ENCODE results near the gene FCGBP.
A peak's percentile ranks its signal among the peaks of the same experiment; 100 is the strongest.

FCGBP gene

DNA sequence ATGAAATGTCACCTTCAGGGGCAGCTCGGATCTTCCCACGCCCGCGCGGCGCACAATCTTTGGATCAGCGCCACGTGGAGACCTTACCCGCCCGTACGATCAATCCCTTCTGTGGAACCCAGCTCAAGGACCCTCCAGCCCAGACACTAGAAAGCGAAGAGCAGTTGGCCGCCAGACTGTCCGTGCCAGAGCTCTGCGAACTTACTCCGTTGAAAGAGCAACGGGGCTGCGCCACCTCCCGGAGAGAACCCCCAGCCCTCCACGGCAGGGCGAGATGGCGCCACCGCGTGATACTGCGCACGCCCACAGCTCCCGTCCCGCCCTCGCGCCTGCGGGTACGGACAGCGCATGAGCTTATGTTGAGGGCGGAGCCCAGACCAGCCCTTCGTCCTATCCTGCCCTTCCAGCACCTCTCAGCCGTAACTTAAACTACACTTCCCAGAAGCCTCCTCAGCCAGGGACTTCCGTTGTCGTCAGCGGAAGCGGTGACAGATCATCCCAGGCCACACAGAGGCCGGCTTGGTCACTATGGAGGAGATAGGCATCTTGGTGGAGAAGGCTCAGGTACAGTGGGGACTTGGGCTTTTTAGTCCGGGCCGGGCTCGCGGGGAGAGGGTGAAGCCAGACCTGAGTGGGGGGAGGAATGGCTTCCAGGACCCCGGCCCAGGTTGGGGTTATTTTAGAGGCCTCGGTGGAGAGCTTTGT lies 36.4 kb upstream of the FCGBP start, which contains the start of gene PSMC4:
Gene PSMC4 (plus strand): TSS at position 491 of the 705 bp plus-strand sequence. CDS start 38 bp downstream, at position 529.
- H3K36me3 ChIP-seq, result peaks cover 33% of the 10 kb centered on the region
- no peaks in the 10 kb centered on the region for H3K27me3 ChIP-seq
- H3K4me3 ChIP-seq (ENCODE audit: low read depth, low read length), result peak within 1 kb of the TSS; percentile 84
- DNase-seq, result peak; percentile 99
- TF ChIP-seq, protein P1, sequence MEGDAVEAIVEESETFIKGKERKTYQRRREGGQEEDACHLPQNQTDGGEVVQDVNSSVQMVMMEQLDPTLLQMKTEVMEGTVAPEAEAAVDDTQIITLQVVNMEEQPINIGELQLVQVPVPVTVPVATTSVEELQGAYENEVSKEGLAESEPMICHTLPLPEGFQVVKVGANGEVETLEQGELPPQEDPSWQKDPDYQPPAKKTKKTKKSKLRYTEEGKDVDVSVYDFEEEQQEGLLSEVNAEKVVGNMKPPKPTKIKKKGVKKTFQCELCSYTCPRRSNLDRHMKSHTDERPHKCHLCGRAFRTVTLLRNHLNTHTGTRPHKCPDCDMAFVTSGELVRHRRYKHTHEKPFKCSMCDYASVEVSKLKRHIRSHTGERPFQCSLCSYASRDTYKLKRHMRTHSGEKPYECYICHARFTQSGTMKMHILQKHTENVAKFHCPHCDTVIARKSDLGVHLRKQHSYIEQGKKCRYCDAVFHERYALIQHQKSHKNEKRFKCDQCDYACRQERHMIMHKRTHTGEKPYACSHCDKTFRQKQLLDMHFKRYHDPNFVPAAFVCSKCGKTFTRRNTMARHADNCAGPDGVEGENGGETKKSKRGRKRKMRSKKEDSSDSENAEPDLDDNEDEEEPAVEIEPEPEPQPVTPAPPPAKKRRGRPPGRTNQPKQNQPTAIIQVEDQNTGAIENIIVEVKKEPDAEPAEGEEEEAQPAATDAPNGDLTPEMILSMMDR (IDR thresholded peaks at IDR 0.05; ENCODE audit: low read depth, low read length), result peak; percentile 74
- H3K4me1 ChIP-seq, result no peaks in the 10 kb centered on the region
- no peaks in the 10 kb centered on the region for H3K9me3 ChIP-seq

DNA sequence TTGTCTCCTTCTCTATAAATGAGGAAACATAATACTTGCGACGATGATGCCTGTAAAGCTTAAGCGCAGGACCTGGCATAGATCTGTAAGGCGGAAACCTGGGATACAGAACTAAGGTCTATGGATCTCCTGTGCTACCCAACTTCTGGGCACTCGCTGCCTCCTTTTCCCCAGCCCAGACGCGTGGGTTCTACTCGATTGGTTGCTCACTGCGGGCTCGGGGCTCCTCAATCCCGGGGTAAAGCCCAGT lies 35.9 kb upstream of the FCGBP start:
- DNase-seq, result no peak
- H3K4me1 ChIP-seq, result no peaks in the 10 kb centered on the region
- no peaks in the 10 kb centered on the region for H3K9me3 ChIP-seq
- H3K27me3 ChIP-seq, result no peaks in the 10 kb centered on the region
- H3K36me3 ChIP-seq, result peaks cover 28% of the 10 kb centered on the region
- H3K4me3 ChIP-seq (ENCODE audit: low read depth, low read length), result peak overlapping the region; percentile 84
- TF ChIP-seq, protein P1 (IDR thresholded peaks at IDR 0.05; ENCODE audit: low read depth, low read length), result no peak

DNA sequence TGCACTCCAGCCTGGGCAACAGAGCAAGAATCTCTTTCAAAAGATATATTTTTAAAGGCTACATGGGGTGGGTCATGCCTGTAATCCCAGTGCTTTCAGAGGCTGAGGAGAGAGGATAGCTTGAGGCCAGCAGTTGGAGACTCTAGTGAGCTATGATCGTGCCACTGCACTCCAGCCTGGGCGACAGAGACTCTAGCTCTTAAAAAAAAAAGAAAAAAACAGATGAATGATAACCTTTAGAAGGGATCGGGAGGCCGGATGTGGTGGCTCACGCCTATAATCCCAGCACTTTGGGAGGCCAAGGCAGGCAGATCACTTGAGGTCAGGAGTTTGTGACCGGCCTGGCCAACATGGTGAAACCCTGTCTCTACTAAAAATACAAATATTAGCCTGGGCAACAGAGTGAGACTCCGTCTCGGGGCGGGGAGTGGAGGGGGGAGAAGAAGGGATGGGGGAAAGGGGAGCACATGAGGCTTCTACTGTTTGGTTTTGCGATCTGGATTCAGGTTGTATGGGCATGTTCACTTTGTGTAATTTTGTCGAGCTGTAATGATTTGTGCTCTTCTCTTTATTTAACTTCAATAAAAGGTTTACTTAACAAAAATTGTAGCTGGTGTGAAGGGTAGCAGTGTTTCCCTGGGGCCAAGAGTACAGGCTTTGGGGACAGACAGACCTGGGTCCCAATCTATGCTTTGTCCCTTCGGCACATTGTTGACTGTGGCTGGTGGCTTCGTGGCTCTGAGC lies 35.4 kb upstream of the FCGBP start:
- TF ChIP-seq, protein P1 (IDR thresholded peaks at IDR 0.05; ENCODE audit: low read depth, low read length), result no peak
- DNase-seq, result no peak
- no peaks in the 10 kb centered on the region for H3K4me1 ChIP-seq
- H3K36me3 ChIP-seq, result peaks cover 25% of the 10 kb centered on the region
- no peaks in the 10 kb centered on the region for H3K9me3 ChIP-seq
- H3K27me3 ChIP-seq, result no peaks in the 10 kb centered on the region
- H3K4me3 ChIP-seq (ENCODE audit: low read depth, low read length), result peak overlapping the region; percentile 84

DNA sequence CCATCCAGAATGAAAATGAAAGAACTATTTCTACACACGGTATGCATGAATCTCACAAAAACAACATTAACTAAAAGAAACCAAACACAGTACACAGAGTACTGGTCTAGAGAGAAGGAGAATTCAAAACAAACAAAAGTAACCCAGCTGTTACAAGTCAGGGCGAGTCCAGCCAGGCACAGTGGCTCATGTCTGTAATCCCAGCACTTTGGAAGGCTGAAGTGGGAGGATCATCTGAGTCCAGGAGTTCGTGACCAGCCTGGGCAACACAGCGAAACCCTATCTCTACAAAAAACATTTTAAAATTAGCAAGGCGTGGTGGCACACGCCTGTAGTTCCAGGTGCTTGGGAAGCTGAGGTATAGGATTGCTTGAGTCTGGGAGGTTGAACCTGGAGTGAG lies 34.8 kb upstream of the FCGBP start:
- no peak for DNase-seq
- no peaks in the 10 kb centered on the region for H3K4me1 ChIP-seq
- H3K4me3 ChIP-seq (ENCODE audit: low read depth, low read length), result no peak overlapping the region

DNA sequence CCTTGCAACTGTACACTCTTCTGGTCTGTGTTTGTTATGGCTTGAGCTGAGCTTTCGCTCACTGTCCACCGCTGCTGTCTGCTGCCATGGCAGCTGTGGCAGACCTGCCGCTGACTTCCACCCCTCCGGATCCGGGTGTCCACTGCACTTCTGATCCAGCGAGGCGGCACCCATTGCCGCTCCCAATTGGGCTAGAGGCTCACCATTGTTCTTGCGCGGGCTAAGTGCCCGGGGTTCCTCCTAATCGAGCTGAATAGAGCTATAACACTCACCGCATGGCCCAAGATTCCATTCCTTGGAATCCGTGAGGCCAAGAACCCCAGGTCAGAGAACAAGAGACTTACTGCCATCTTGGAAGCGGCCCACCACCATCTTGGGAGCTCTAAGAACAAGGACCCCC lies 34.4 kb upstream of the FCGBP start:
- Histone ChIP-seq H3K36me3 (peaks cover 15% of the 10 kb centered on the region), H3K4me3 (ENCODE audit: low read depth, low read length) (no peak overlapping the region), H3K4me1 (no peaks in the 10 kb centered on the region), H3K9me3 (no peaks in the 10 kb centered on the region), H3K27me3 (no peaks in the 10 kb centered on the region)
- TF ChIP-seq, protein P1 (IDR thresholded peaks at IDR 0.05; ENCODE audit: low read depth, low read length), result no peak
- no peak for DNase-seq

More for the DNA sequence above, 34.8 kb upstream of the FCGBP start:
- Histone ChIP-seq H3K27me3 (no peaks in the 10 kb centered on the region), H3K9me3 (no peaks in the 10 kb centered on the region), H3K36me3 (peaks cover 19% of the 10 kb centered on the region)
- TF ChIP-seq, protein P1 (IDR thresholded peaks at IDR 0.05; ENCODE audit: low read depth, low read length), result no peak

DNA sequence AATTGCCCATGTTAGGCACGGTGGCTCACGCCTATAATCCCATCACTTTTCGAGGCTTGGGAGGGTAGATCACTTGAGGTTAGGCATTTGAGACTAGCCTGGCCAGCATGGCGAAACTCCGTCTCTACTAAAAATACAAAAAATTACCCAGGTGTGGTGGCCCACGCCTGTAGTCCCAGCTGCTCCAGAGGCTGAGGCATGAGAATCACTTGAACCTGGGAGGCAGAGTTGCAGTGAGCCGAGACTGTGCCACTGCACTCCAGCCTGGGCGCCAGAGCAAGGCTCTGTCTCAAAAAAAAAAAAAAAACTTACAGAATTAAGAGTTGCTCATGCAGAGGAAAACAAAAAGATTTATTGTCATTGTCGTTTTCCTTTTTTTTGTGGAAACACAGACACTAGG lies 33.1 kb upstream of the FCGBP start:
- Histone ChIP-seq H3K4me3 (ENCODE audit: low read depth, low read length) (no peak overlapping the region), H3K27me3 (no peaks in the 10 kb centered on the region), H3K36me3 (peaks cover 6% of the 10 kb centered on the region; the same call in 1 of the 2 replicates), H3K9me3 (no peaks in the 10 kb centered on the region), H3K4me1 (no peaks in the 10 kb centered on the region)
- TF ChIP-seq, protein P1 (IDR thresholded peaks at IDR 0.05; ENCODE audit: low read depth, low read length), result no peak
- DNase-seq, result no peak

Measured in BE2C (cell line).